K562 (cell line): ENCODE measurements around the gene DHX8. TPM values are rescaled to one million over a fixed set of nuclear protein-coding genes. Genes with fewer than 3 reads are reported as not detected.

Experiments used
- ATAC-seq: fragments of 200-7000 bp; cut with Tn5 transposase; 3 replicates; pipeline ENCODE4 v1.9.1; 2020; ENCODE audit warnings: moderate library complexity
- BruUV-seq: library from RNA; stranded (reverse); fragments of 400-500 nt; replicated peaks from 2 replicates; lab custom pipeline; 2021; lab: Mats Ljungman, UMichigan
- CTCF ChIA-PET: fragments of 300-600 bp; formaldehyde crosslinking; extraction: SDS; loops from one replicate; lab custom pipeline; 2021; ENCODE audit warnings: low intra/inter-chr PET ratio; lab: Yijun Ruan, JAX
- POLR2A ChIA-PET: fragments of 300-600, 350-650 bp; sonication (Branson Sonifier 250); formaldehyde crosslinking; extraction: SDS; loops from one replicate; lab custom pipeline; 2021; ENCODE audit warnings: antibody characterized with exemption, inconsistent platforms; lab: Yijun Ruan, JAX
- DNase-seq, 4 experiments: peaks; one replicate each; pipeline versions ENCODE4 v3.0.0 to v3.0.0-alpha.2; 2011 to 2018; ENCODE audit warnings: low spot score in 3 of 4, mixed read lengths in 3 of 4; ENCODE audit errors: extremely low read depth in 1 of 4
- FAIRE-seq: peaks from 2 replicates; lab custom pipeline; 2011; peaks lifted over from hg19 to GRCh38; lab: Jason Lieb, UNC
- H2AFZ ChIP-seq: 2 replicates; pipeline ENCODE4 v1.6.0; 2011; ENCODE audit warnings: low read depth, low read length, control low read depth, inconsistent platforms
- H3K27ac ChIP-seq: fragments of 200-600 bp; 3 replicates; pipeline ENCODE4 v1.8.0; 2011; ENCODE audit warnings: low read depth, mild to moderate bottlenecking, control low read depth, inconsistent platforms, low read length, moderate library complexity, mixed read lengths; ENCODE audit errors: extremely low read depth
- H3K27me3 ChIP-seq, 2 experiments: fragments of 300-600 bp in 1 of 2; 2 replicates in 1 of 2; 3 replicates in 1 of 2; pipeline versions ENCODE4 v1.6.0 to v1.8.0; 2011; ENCODE audit warnings: inconsistent platforms in 2 of 2, low read length in 2 of 2, mild to moderate bottlenecking in 1 of 2, mixed read lengths in 1 of 2, moderate library complexity in 1 of 2; ENCODE audit not compliant: control insufficient read depth in 2 of 2, insufficient read depth in 2 of 2
- H3K36me3 ChIP-seq: fragments of 300-600 bp; 3 replicates; pipeline ENCODE4 v1.8.0; 2011; ENCODE audit warnings: mild to moderate bottlenecking, low read length, inconsistent platforms; ENCODE audit not compliant: control insufficient read depth, insufficient read depth
- H3K4me1 ChIP-seq, 2 experiments: fragments of 200-600 bp in 1 of 2; replicated peaks in 1 of 2; 2 replicates in 1 of 2; 3 replicates in 1 of 2; pipeline versions ENCODE4 v1.5.1 to v1.8.0; 2011; ENCODE audit warnings: inconsistent platforms in 2 of 2, low read length in 2 of 2, mild to moderate bottlenecking in 1 of 2, mixed read lengths in 1 of 2, moderate library complexity in 1 of 2; ENCODE audit not compliant: control insufficient read depth in 2 of 2, insufficient read depth in 2 of 2
- H3K4me2 ChIP-seq: 2 replicates; pipeline ENCODE4 v1.6.1; 2011; ENCODE audit warnings: low read length, control low read depth, inconsistent platforms, mixed read lengths; ENCODE audit not compliant: insufficient read depth
- H3K4me3 ChIP-seq: fragments of 200-600 bp; sonication (generic), shearing (Covaris generic); 2 replicates; pipeline ENCODE4 v1.5.1; 2016; ENCODE audit warnings: control low read depth, inconsistent platforms
- H3K79me2 ChIP-seq: fragments of 200-600 bp; 3 replicates; pipeline ENCODE4 v1.8.0; 2011; ENCODE audit warnings: low read length, inconsistent platforms; ENCODE audit not compliant: control insufficient read depth, insufficient read depth
- H3K9ac ChIP-seq, 2 experiments: 2 replicates each; pipeline versions ENCODE4 v1.6.0 to v1.6.1; 2011; ENCODE audit warnings: low read depth in 2 of 2, low read length in 2 of 2, control low read depth in 1 of 2, inconsistent platforms in 1 of 2, mild to moderate bottlenecking in 1 of 2, mixed read lengths in 1 of 2; ENCODE audit not compliant: insufficient read depth in 1 of 2
- H3K9me1 ChIP-seq: one replicate; pipeline ENCODE4 v1.6.0; 2011; ENCODE audit warnings: inconsistent platforms, mild to moderate bottlenecking, low read length, moderate library complexity; ENCODE audit not compliant: control insufficient read depth, insufficient read depth
- H3K9me3 ChIP-seq: replicated peaks from 2 replicates; pipeline ENCODE4 v1.5.1; 2011; ENCODE audit warnings: low read depth, low read length, inconsistent platforms; ENCODE audit not compliant: control insufficient read depth, insufficient read depth
- H4K20me1 ChIP-seq: replicated peaks from 2 replicates; pipeline ENCODE4 v1.6.1; 2011; ENCODE audit warnings: low read length, inconsistent platforms, mixed read lengths; ENCODE audit not compliant: control insufficient read depth, insufficient read depth
- FOSL1 ChIP-seq: fragments of 200-800 bp; sonication (Bioruptor generic); conservative IDR thresholded peaks from 2 replicates; pipeline ENCODE4 v1.6.1; 2016; ENCODE audit warnings: missing genetic modification characterization, missing compliant biosample characterization
- YBX1 ChIP-seq: fragments of 450-650 bp; IDR thresholded peaks from 2 replicates; pipeline ENCODE4 v1.7.1; 2016; ENCODE audit warnings: mild to moderate bottlenecking
- ZNF408 ChIP-seq: fragments of 250-450 bp; sonication (Bioruptor Pico); IDR thresholded peaks from 2 replicates; pipeline ENCODE4 v1.4.0; 2020; ENCODE audit warnings: low read depth, mild to moderate bottlenecking, moderate library complexity
- whole genome bisulfite sequencing: fragments of 100-300 bp; shearing (Covaris generic); methylation state at CpG from one replicate; pipeline ENCODE4 v1.1.6; 2016; ENCODE audit warnings: low coverage, mixed read lengths; ENCODE audit not compliant: insufficient coverage; ENCODE audit errors: missing lambda C conversion rate; 5-methylcytosine and 5-hydroxymethylcytosine counted together
- in situ Hi-C: fragments of 300-500 bp; cut with MboI; formaldehyde crosslinking; loops from 4 replicates; pipeline ENCODE4 v1.15.0; 2018; ENCODE audit warnings: inconsistent platforms, mixed read lengths
- intact Hi-C: fragments of 100-400 bp; cut with micrococcal nuclease; formaldehyde crosslinking; loops from 2 replicates; pipeline ENCODE4 v1.14.2; 2022
- polyA plus RNA-seq, 8 experiments: library from polyadenylated mRNA; depleted of rRNA in 4 of 8; stranded (reverse) in 5 of 8; unstranded in 3 of 8; fragments of >200 nt; fragmentation: Nextera tagmentation in 2 of 8; fragmentation: Illumina TruSeq in 1 of 8; extraction: Ambion mirVana in 2 of 8; extraction: Trizol in 1 of 8; gene quantifications; 2 replicates each; pipeline versions ENCODE4 v1.2.1 to v1.2.3, GENCODE V29; 2011 to 2014; ENCODE audit warnings: inconsistent platforms in 1 of 8, missing spikeins in 1 of 8
- total RNA-seq, 7 experiments: library from RNA; depleted of rRNA in 6 of 7; stranded (reverse); fragments of >200 nt in 6 of 7; fragmentation: Illumina TruSeq in 2 of 7; extraction: Trizol in 2 of 7; gene quantifications; 2 replicates each; pipeline versions ENCODE4 v1.2.1 to v1.2.3, GENCODE V29; 2011 to 2021; ENCODE audit warnings: low replicate concordance in 1 of 7
- TF ChIP-seq, protein P1 (sequence below): fragments of 450-650 bp; IDR thresholded peaks from 2 replicates; pipeline ENCODE4 v1.6.1; 2018; ENCODE audit not compliant: partially characterized antibody

Gene DHX8
- total and polyA plus RNA-seq, 9 of the 15 experiments (the other 6 are each of a cell fraction or from before 2014, with no cell fraction given), result 16.7 to 42.5 (median 25.6) TPM

DNA sequence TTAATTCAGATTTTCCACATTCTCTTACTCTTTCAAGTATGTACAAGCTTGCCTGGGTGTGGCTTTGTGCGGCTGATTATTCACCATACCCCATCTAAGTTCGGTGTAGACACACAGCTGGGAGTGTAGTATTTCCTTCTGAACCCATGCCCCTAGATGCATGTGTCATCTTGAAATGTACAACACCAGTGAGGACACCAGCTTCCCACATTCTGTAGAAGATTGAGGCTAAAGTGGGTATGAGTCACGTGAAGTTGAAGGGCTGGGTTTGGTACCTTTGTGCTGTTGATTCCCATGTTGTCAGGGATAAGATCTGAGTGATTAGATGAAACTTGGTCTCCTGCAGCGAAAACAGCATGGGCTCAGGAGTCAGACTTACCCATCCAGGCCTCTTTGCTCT, 14.6 kb upstream of the DHX8 start:
- POLR2A ChIA-PET, result no interaction called here
- no peak overlapping the region for H2AFZ ChIP-seq

DNA sequence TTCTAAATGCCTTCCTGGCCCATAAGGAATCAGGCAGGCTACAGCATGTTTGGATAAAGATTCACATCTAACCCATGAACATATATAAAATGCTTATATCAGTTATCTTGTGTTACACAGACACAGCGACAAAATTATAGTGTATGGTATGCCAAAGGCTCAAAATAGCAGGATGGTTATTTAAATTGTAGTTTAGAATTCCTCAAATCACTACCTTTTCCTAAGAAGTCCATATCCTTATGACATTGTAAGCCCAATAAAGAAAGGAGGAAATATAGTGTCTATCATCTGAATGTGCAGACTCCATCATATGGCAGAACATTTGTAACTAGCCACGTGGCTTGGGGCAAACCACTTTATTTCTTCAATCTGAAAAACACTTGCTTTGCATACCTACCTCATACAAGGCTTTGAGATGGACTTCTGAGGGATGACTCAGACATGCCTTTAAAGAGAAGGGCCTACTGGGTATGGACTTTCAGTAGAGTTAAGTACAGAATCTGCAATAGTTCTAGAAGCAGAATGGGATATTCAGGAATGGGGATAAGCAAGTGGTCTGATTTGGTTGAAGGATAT, 12.1 kb upstream of the DHX8 start:
- Histone ChIP-seq H3K27me3 (peaks cover 12 to 16% of the 10 kb centered on the region in 2 experiments; a peak in 4 of 5 replicates), H3K4me2 (no peak overlapping the region), H3K36me3 (no peaks in the 10 kb centered on the region), H3K9ac (no peak overlapping the region), H4K20me1 (no peaks in the 10 kb centered on the region), H3K9me1 (no peaks in the 10 kb centered on the region), H3K27ac (no peak overlapping the region), H3K79me2 (no peaks in the 10 kb centered on the region), H2AFZ (no peak overlapping the region), H3K9me3 (no peaks in the 10 kb centered on the region), H3K4me3 (no peak overlapping the region), H3K4me1 (no peaks in the 10 kb centered on the region)
- POLR2A ChIA-PET, result interaction anchor here (1.2 kb wide), 1 partner anchor 13 kb away, joined by 3 read pairs; the partner anchor contains the start of gene DHX8
- DNase-seq, result no peak
- no TSS peak for BruUV-seq
- in situ Hi-C loops, result no loop called here
- 0% methylated on average over 2 of the region's 2 CpGs for WGBS
- FAIRE-seq, result no peak
- TF ChIP-seq YBX1, result no peak
- TF ChIP-seq, protein P1, sequence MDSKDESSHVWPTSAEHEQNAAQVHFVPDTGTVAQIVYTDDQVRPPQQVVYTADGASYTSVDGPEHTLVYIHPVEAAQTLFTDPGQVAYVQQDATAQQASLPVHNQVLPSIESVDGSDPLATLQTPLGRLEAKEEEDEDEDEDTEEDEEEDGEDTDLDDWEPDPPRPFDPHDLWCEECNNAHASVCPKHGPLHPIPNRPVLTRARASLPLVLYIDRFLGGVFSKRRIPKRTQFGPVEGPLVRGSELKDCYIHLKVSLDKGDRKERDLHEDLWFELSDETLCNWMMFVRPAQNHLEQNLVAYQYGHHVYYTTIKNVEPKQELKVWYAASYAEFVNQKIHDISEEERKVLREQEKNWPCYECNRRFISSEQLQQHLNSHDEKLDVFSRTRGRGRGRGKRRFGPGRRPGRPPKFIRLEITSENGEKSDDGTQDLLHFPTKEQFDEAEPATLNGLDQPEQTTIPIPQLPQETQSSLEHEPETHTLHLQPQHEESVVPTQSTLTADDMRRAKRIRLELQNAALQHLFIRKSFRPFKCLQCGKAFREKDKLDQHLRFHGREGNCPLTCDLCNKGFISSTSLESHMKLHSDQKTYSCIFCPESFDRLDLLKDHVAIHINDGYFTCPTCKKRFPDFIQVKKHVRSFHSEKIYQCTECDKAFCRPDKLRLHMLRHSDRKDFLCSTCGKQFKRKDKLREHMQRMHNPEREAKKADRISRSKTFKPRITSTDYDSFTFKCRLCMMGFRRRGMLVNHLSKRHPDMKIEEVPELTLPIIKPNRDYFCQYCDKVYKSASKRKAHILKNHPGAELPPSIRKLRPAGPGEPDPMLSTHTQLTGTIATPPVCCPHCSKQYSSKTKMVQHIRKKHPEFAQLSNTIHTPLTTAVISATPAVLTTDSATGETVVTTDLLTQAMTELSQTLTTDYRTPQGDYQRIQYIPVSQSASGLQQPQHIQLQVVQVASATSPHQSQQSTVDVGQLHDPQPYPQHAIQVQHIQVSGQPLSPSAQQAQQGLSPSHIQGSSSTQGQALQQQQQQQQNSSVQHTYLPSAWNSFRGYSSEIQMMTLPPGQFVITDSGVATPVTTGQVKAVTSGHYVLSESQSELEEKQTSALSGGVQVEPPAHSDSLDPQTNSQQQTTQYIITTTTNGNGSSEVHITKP, result peak; percentile 63
- CTCF ChIA-PET, result no interaction called here
- ATAC-seq, result no peak
- intact Hi-C loops, result no loop called here

More for the DNA sequence above, 14.6 kb upstream of the DHX8 start:
- H3K27me3 ChIP-seq, result peaks cover 22 to 25% of the 10 kb centered on the region in 2 experiments; a peak in 4 of 5 replicates
- intact Hi-C loops, result no loop called here
- whole genome bisulfite sequencing, result 0% methylated on average over 4 of the region's 4 CpGs
- H3K4me1 ChIP-seq, result no peaks in the 10 kb centered on the region
- CTCF ChIA-PET, result no interaction called here
- no peak for ATAC-seq
- FAIRE-seq, result no peak
- DNase-seq, result no peak
- no peak overlapping the region for H3K27ac ChIP-seq
- H3K9me1 ChIP-seq, result no peaks in the 10 kb centered on the region
- H3K36me3 ChIP-seq, result no peaks in the 10 kb centered on the region
- no peaks in the 10 kb centered on the region for H3K9me3 ChIP-seq
- H3K9ac ChIP-seq, result no peak overlapping the region
- no peak overlapping the region for H3K4me2 ChIP-seq
- BruUV-seq, result no TSS peak
- no peaks in the 10 kb centered on the region for H4K20me1 ChIP-seq
- in situ Hi-C loops, result no loop called here
- no peak for TF ChIP-seq ZNF408 (CRISPR knock-in tag)
- TF ChIP-seq FOSL1 (tag), result 0 out of 2 replicates have a peak, but pooled peaks have one; percentile 3
- H3K79me2 ChIP-seq, result no peaks in the 10 kb centered on the region
- no peak overlapping the region for H3K4me3 ChIP-seq
